ENCODE data around the gene ACBD7.

The ACBD7 gene

GRCh38 chr10:15088428-15089261, at the start of gene ACBD7:
Gene ACBD7, minus strand, starts transcription at chr10:15088776. Its CDS starts 48 bp downstream, at chr10:15088728.
- H3K4me3 ChIP-seq (replicated peaks; ENCODE audit: low read depth, low read length) = peak within 1 kb of the TSS; percentile 56
- no peak for DNase-seq (ENCODE audit: extremely low read depth, low read depth)
- TF ChIP-seq CTCF (IDR thresholded peaks at IDR 0.05; ENCODE audit: low read depth, low read length, missing control alignments) = peak; percentile 14

GRCh38 chr10:15137636-15138035, 49.1 kb upstream of the ACBD7 start:
- no peak overlapping the region for H3K4me3 ChIP-seq (replicated peaks; ENCODE audit: low read depth, low read length)
- DNase-seq (ENCODE audit: extremely low read depth, low read depth) = no peak
- no peak for TF ChIP-seq CTCF (IDR thresholded peaks at IDR 0.05; ENCODE audit: low read depth, low read length, missing control alignments)

GRCh38 chr10:15137036-15137359, 48.4 kb upstream of the ACBD7 start:
- no peak for DNase-seq (ENCODE audit: extremely low read depth, low read depth)
- H3K4me3 ChIP-seq (replicated peaks; ENCODE audit: low read depth, low read length) = no peak overlapping the region
- no peak for TF ChIP-seq CTCF (IDR thresholded peaks at IDR 0.05; ENCODE audit: low read depth, low read length, missing control alignments)

GRCh38 chr10:15136129-15137035, 47.8 kb upstream of the ACBD7 start:
- no peak overlapping the region for H3K4me3 ChIP-seq (replicated peaks; ENCODE audit: low read depth, low read length)
- TF ChIP-seq CTCF (IDR thresholded peaks at IDR 0.05; ENCODE audit: low read depth, low read length, missing control alignments) = no peak
- DNase-seq (ENCODE audit: extremely low read depth, low read depth) = no peak

GRCh38 chr10:15131330-15131729, 42.8 kb upstream of the ACBD7 start:
- TF ChIP-seq CTCF (IDR thresholded peaks at IDR 0.05; ENCODE audit: low read depth, low read length, missing control alignments) = no peak

GRCh38 chr10:15124908-15125307, 36.3 kb upstream of the ACBD7 start:
- no peak for TF ChIP-seq CTCF (IDR thresholded peaks at IDR 0.05; ENCODE audit: low read depth, low read length, missing control alignments)
- H3K4me3 ChIP-seq (replicated peaks; ENCODE audit: low read depth, low read length) = no peak overlapping the region
- DNase-seq (ENCODE audit: extremely low read depth, low read depth) = no peak

More at GRCh38 chr10:15131330-15131729, 42.8 kb upstream of the ACBD7 start:
- no peak overlapping the region for H3K4me3 ChIP-seq (replicated peaks; ENCODE audit: low read depth, low read length)
- no peak for DNase-seq (ENCODE audit: extremely low read depth, low read depth)

Data from HFF-Myc (cell line).